GM12801 (cell line): Measurements from ENCODE around the gene TNKS1BP1.

ENCODE experiments used
- TF ChIP-seq, protein P1 (sequence below): IDR thresholded peaks from one replicate; pipeline ENCODE4 v1.5.1; 2011; ENCODE audit warnings: control low read depth; ENCODE audit not compliant: insufficient read length; ENCODE audit errors: extremely low read depth

Gene TNKS1BP1

DNA sequence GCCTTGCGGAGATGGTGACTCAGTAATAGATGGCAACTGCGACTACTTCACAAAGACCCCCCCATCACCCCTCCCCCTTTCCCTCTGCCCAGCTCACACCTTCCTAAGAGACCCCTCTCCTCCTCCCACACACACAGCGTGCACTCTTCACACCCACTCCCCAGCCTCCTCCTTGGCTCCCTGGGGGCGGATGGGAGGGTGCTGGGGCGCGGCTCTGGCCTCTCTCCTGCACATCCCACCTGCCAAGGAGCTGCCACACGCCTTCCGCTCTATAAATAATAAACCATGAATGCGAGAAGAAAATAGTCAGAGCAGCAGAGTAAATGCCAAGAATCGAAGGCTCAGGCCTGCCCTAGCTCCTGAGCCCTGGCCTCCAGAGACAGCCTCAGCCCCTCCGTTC lies 17.9 kb upstream of the TNKS1BP1 start:
- TF ChIP-seq, protein P1, sequence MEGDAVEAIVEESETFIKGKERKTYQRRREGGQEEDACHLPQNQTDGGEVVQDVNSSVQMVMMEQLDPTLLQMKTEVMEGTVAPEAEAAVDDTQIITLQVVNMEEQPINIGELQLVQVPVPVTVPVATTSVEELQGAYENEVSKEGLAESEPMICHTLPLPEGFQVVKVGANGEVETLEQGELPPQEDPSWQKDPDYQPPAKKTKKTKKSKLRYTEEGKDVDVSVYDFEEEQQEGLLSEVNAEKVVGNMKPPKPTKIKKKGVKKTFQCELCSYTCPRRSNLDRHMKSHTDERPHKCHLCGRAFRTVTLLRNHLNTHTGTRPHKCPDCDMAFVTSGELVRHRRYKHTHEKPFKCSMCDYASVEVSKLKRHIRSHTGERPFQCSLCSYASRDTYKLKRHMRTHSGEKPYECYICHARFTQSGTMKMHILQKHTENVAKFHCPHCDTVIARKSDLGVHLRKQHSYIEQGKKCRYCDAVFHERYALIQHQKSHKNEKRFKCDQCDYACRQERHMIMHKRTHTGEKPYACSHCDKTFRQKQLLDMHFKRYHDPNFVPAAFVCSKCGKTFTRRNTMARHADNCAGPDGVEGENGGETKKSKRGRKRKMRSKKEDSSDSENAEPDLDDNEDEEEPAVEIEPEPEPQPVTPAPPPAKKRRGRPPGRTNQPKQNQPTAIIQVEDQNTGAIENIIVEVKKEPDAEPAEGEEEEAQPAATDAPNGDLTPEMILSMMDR, result no peak

DNA sequence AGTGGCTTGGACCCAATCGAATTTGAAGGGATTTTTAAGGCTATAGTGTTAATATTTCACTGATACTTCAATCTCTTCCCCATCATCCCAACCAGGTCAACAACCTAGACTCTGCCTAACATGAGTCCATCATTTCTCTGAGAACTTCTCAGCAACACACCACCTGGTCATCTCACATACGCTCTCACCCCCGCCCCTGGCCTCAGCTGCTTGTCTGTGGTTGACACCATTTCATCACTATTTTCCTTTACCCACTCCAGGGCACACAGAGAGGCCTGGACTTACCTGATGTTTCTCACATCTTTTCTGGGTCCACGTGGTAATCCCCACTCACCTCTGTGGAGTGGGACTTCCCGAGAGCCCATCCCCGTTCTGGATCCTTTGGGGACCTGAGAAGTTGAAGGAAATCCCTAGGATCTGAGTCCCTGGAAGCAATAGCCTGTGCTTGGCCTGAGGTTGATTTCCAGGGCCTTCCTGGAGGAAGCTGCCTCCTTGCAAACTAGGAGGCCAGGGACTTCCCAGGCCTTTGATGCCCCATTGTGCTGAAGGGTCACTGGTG lies 16.6 kb upstream of the TNKS1BP1 start:
- TF ChIP-seq, protein P1, result no peak

DNA sequence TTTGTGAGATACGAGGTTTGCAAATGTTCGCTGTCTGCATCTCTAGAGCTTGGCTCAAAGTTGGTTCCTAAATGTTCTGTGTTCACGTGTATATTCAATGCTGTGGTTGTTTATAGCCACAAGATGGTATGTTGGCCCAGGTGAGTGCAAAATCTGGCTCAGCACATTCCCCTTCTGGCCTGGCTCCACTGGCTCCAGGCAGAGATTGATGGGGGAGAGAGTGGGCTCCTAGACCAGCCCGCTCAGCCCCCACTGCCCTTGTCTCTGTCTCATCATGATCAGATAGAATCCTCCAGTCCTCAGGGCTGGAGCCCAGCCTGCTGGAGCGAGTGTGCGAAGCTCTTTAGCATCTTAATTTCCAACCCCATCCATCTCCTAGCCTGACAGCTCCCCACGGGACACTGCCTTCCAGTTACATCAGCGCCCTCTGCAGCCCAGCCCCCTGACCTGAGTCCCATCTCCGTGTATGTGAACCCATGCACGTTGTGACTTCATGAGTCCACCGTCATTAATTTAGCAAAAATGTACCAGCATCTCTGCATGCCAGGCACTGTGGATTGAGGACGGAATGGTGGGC lies 15.4 kb upstream of the TNKS1BP1 start:
- TF ChIP-seq, protein P1, result no peak

DNA sequence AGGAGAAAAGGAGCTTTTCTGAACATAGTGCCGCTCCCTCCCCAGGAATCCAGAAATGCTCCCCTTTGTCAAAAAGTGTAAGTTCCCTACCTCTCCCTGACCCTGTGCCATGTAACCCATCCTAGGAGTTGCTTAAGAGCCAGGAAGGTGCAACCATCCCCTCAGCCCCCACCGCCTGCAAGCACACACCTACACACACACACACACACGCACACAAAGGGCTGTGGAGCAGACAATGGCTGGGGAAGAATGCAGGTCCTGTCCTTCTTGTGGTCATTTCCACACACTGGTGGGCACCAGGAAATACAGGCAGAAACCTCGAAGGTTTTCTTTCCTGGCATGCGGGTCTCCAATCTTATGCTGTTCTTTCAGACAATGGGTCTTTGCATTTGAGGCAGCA lies 14.6 kb upstream of the TNKS1BP1 start:
- TF ChIP-seq, protein P1, result no peak

DNA sequence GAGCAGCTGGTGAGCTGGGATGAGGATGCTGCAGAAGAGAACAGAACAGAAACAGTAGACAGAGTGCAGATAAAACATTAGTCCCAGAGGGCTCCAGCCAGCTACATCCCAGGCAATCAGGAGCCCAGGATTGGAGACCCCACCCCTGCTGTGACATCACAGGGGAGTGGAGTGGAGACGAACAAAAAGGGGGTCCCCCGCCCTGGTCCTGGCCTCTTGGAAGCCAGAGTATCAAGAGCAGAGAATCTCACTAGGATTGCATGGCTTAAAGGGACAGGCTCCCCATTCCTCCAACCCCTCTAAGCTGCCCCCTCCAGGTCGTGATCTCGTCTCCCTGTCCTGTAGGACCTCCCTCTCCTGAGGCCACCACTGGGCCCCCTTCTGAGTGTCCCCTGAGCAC lies 13.4 kb upstream of the TNKS1BP1 start, which contains the start of gene P2RX3:
Gene P2RX3, plus strand, starts transcription at position 211 of the 400 bp plus-strand sequence. CDS start 199 bp downstream, outside the sequence.
- TF ChIP-seq, protein P1, result no peak

DNA sequence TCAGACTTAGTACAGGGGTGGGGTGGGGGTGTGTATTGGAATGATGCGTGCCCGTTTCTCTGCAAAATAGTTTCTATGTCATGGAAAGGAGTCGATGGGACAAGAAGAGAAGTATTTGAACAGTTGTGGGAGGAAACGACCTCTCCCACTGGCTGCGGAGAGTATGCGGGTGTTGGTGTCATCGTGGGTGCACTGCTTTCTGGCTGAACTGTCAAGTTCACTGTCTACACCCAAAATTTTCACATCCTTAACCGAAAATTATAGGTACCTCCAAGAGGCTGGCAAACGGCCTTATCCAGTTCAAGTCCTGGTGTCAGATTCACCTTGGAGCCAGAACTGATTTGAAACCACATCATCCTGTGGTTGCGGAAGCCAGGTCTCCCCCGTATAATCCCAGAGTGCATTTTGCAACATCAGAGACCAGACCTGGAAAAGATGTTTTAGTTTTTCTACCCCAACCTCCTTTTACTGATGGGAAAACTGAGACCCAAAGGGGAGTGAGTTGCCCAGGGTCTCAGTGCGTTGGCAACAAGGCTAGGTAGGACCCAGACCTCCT lies 11.4 kb upstream of the TNKS1BP1 start:
- TF ChIP-seq, protein P1, result no peak

DNA sequence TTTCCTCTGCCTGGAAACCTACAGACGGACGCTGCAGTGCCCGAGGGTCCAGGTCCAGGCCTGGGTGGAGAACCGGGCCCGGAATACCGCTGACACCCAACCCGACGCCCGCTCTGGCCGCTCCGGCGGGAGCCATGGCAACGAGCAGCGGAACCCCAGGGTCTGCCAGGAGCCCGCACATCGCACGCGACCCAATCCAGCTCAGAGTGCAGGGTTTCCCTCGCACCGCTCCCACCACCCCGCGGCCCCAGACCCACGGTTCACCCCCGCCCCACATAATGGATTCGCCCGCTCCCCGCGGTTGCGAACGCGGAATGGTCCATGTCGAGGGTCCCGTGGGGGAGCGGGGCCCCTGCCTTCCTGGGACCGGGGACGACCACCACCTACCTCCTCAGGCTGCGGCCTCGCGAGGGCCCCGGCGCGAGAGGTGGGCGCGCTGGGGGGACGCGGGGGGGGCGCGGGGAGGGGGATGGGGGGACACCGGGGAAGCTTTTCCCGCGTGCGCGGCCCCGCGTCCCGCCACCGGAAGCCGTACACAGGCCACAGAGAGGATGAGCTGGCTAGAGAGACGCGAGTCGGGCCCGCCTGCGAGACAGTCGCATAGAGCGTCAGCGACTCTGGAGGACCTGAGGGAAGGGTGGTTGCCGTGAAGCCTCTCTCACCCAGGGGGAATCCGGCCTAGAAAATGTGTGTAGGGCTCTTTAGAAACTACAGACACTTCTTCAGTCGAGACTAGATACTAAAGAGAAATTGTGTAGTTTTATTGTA lies 10.8 kb upstream of the TNKS1BP1 start, which contains the start of gene SSRP1:
Gene SSRP1, minus strand, starts transcription at position 550 of the 768 bp plus-strand sequence. CDS start 771 bp downstream, outside the sequence.
- TF ChIP-seq, protein P1, result no peak
